ENCODE measurements around the gene NKAIN2. TPM values are rescaled to one million over a fixed set of nuclear protein-coding genes. Genes with fewer than 3 reads are reported as not detected.

The NKAIN2 gene
- not detected in 5 replicates for total RNA-seq (2022; extraction: Qiagen RNA extraction; ENCODE audit: low read depth)

DNA sequence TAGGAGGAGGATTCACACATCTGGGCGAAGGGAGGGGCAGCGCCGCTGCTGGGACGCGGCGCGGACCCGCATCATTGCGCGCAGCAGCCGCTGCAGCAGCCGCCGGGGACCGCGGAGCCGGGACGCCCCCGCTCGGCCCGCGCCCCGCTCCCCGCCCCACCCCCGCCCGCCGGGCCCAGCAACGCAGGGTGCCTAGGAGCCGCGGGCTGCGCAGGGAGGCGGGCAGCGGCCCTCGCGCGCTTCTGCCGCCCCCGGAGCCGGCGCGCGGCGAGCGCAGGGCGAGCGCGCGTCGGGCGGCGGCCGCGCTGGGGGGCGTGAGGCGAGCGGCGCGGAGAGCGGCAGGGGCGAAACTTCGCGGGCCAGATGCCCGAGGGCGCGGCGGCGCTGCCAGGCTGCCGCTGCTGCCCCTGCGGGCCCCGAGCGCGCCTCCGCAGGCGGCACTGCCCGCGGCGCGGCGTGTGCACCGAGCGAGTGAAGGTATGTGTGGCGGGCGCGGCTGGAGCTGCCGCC is at the start of gene NKAIN2:
TSS of gene NKAIN2 (plus strand) at position 362 of the 510 bp plus-strand sequence.

Other genes with a start within 250 kb of the NKAIN2 start
- gene TRDN, start 166.9 kb upstream of the NKAIN2 start, total RNA-seq (2022; extraction: Qiagen RNA extraction; ENCODE audit: low read depth) = not detected in 5 replicates

All from A549 treated with ZK216348 at 1 μM for 4 hours (cell line).